OCI-LY7 (cell line): ENCODE measurements around the gene FOXP1.

ENCODE experiments used
- CTCF ChIP-seq: fragments of 200-600 bp; sonication (generic); conservative IDR thresholded peaks from 2 replicates; pipeline ENCODE4 v1.5.1; 2014; ENCODE audit warnings: mild to moderate bottlenecking, antibody characterized with exemption, low read length, moderate library complexity, mixed read lengths
- EZH2phosphoT487 ChIP-seq: fragments of 200-600 bp; sonication (generic); IDR thresholded peaks from 2 replicates; pipeline ENCODE4 v1.6.1; 2018; ENCODE audit warnings: low read depth, borderline replicate concordance, mild to moderate bottlenecking, mixed run types, antibody characterized with exemption, low read length, moderate library complexity, mixed read lengths

- TF ChIP-seq CTCF (no peak), EZH2phosphoT487 (no peak)
Measured at GRCh38 chr3:71360764-71361163, 222.8 kb downstream of the FOXP1 start.
